ENCODE data around the gene SFRP5. TPM values are rescaled to one million over a fixed set of nuclear protein-coding genes. Genes with fewer than 3 reads are reported as not detected.

The SFRP5 gene
- total and polyA plus RNA-seq, 2 donors (not counting 3 experiments of a cell fraction or from before 2014, with no cell fraction given): not detected

DNA sequence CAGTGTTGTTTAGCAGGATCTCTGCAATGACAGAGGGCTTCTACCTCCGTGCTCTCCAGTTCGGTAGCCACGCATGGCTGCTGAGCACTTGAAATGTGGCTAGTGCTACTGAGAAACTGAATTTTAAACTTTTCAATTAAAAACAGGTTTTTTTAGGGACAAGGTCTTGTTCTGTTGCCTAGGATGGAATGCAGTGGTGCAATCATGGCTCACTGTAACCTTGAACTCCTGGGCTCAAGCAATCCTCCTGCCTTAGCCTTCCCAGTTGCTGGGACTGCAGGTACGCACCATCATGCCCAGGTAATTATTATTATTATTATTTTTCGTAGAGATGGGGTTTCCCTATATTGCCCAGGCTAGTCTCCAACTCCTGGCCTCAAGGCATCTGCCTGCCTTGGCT is 13.4 kb upstream of the SFRP5 start:
- Histone ChIP-seq H3K4me1 (ENCODE audit: control insufficient read depth, extremely low read depth, insufficient read depth, low read length) (peaks cover 4% of the 10 kb centered on the region), H4K20me1 (replicated peaks; ENCODE audit: control insufficient read depth, extremely low read depth, insufficient read depth, low read length) (no peaks in the 10 kb centered on the region), H3K27ac (ENCODE audit: insufficient read depth, low read depth, low read length) (no peak overlapping the region), H3K4me3 (replicated peaks in 1 of 3; ENCODE audit: insufficient read depth in 1 of 3, low read depth in 1 of 3, low read length in 3 of 3) (no peak overlapping the region), H3K9me1 (replicated peaks; ENCODE audit: control insufficient read depth, extremely low read depth, insufficient read depth, low read length) (no peaks in the 10 kb centered on the region), H3K4me2 (ENCODE audit: insufficient read depth, low read length) (no peak overlapping the region), H3K27me3 (ENCODE audit: control insufficient read depth in 2 of 2, insufficient read depth in 2 of 2, low read length in 2 of 2) (peaks cover 3 to 6% of the 10 kb centered on the region in 2 experiments), H2AFZ (ENCODE audit: low read depth, low read length) (no peak overlapping the region), H3K9me3 (replicated peaks; ENCODE audit: control insufficient read depth, insufficient read depth, low read length) (no peaks in the 10 kb centered on the region), H3K36me3 (ENCODE audit: control insufficient read depth in 2 of 2, extremely low read depth in 1 of 2, insufficient read depth in 2 of 2, low read length in 2 of 2) (no peaks in the 10 kb centered on the region), H3K9ac (replicated peaks; ENCODE audit: extremely low read depth, insufficient read depth, low read length) (no peak overlapping the region), H3K79me2 (ENCODE audit: control insufficient read depth, insufficient read depth, low read length) (no peaks in the 10 kb centered on the region)
- dilution Hi-C loops (cut with MboI; ENCODE audit: extremely low pct_ligation_motif_present, low sequenced_read_pairs): no loop called here
- FAIRE-seq: no peak
- DNase-seq (ENCODE audit: low read depth, low spot score): no peak
- CTCF ChIA-PET: interaction anchor here (1.6 kb wide), 1 partner anchor 257 kb away, joined by 8 read pairs; no protein-coding TSS in a partner anchor
- intact Hi-C loops (cut with micrococcal nuclease): no loop called here
- no peak for TF ChIP-seq MYC (IDR thresholded peaks at IDR 0.05; ENCODE audit: low read depth, low read length)
- no peak for TF ChIP-seq FOS (IDR thresholded peaks at IDR 0.05; ENCODE audit: borderline replicate concordance, insufficient read depth, low read length)
- no peak for TF ChIP-seq EZH2 (IDR thresholded peaks at IDR 0.05; ENCODE audit: borderline replicate concordance, low read depth, low read length, severe bottlenecking)
- no peak for TF ChIP-seq JUN (IDR thresholded peaks at IDR 0.05; ENCODE audit: borderline replicate concordance, insufficient read depth, insufficient read length, low read depth)
- TF ChIP-seq POLR2AphosphoS5 (IDR thresholded peaks at IDR 0.05; ENCODE audit: insufficient read depth, low read depth, low read length): no peak
- TF ChIP-seq GATA2 (IDR thresholded peaks at IDR 0.05; ENCODE audit: insufficient read depth, insufficient read length, low read depth, low read length): no peak
- TF ChIP-seq POLR2A (IDR thresholded peaks at IDR 0.05; ENCODE audit: low read depth, low read length): no peak
- TF ChIP-seq CTCF (IDR thresholded peaks at IDR 0.05; ENCODE audit: extremely low read depth in 1 of 2, insufficient read depth in 1 of 2, low read depth in 1 of 2, low read length in 2 of 2): no peak
- POLR2A ChIA-PET: interaction anchor here (0.7 kb wide), 1 partner anchor 22 kb away, joined by 4 read pairs; no protein-coding TSS in a partner anchor
- no TSS peak for BruUV-seq (replicated peaks)

Measured in endothelial cell of umbilical vein (primary cell).